Activated CD4-positive, alpha-beta T cell treated with anti-CD3 and anti-CD28 coated beads for 4 hours (primary cell): ENCODE data around the gene TXNRD2.
A peak's percentile ranks its signal among the peaks of the same experiment; 100 is the strongest.

Experiments
- DNase-seq, 2 donors: peaks; one replicate each; pipeline ENCODE4 v3.0.0-alpha.2; 2020

The TXNRD2 gene

GRCh38 chr22:19979712-19980493 is 38.3 kb upstream of the TXNRD2 start:
- no peak for DNase-seq

GRCh38 chr22:19978748-19979147 is 37.1 kb upstream of the TXNRD2 start:
- DNase-seq = no peak

DNA sequence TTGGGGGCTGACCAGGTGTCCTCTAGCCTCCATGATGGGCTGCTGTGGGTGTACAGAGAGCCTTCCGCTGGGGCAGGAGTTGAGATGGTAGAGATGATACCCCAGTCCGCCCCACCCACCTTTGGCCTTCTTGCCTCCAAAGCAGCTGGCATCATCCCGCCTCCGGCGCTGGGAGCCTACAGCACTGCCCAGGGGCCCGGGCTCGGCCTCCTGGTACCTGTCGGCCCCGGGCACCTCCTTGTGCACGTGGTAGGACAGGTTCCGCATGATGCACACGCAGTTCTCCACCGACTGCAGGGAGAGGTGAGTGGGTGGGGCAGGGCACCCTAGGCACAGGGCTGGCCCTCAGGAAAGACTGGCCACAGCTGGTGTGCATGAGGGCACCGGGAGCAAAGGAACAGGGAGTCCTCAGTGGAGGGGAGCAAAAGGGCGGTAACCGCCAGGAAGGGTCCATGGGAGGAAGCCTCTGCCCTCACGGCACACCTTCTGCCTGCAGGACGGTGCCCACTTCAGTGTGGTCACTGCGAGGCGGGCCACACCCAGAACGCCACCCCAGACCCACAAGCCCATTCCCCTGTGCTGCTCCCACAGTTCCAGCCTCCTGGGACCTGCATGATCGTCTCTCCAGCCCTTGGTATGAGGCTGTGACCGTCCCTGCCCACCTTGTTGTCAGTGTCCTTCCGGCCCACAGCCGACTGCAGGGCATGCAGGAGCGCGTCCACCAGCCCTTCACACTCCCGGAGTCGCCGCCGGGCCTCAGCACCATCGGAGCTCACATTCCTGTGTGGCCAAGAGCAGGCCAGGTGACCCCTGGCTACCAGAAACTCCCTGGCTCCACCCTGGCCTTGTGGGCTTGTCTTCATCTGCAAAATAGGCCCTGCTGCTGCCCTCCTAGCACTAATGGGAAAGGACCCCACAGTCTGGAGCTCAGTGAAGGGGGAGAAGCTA is 36.0 kb upstream of the TXNRD2 start:
- no peak for DNase-seq

DNA sequence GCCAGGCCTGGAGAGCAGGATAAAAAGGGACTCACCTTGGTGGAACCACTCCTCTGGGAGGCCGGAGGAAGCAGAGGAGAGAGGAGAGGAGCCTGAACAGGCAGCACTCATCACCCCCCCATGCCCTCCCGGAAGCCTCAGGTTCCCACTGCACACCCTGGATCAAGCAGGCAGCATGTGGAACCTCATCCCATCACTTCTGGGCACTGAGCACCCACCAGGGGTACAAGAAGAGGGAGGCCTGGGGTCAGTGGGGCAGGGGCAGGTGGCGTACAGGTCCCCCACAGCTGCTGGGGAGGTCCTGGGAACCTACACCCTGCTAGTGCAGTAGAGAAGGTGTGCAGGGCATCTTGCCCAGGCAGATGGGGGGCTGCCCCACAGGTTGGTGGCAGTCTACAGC is 35.1 kb upstream of the TXNRD2 start:
- DNase-seq = no peak

DNA sequence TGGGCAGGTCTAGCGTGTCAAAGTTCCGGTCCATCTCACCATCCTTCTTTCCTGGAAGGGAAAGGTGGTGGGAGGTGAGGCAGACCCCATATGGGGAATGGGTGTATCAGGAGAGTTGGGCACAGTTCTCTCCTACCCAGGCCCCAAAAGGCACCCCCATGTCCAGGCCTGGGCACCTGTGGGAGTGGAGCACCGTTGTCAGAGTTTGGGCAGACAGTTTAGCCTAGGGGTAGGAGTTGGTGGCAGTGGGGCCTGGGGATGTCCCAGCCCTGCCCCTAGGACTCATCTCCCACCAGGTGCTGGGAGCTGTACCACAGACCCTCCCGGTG is 34.1 kb upstream of the TXNRD2 start:
- no peak for DNase-seq

- DNase-seq = no peak
Observed at GRCh38 chr22:19974935-19975706, 33.5 kb upstream of the TXNRD2 start.

- no peak for DNase-seq
Observed at GRCh38 chr22:19974268-19974861, 32.7 kb upstream of the TXNRD2 start.

DNA sequence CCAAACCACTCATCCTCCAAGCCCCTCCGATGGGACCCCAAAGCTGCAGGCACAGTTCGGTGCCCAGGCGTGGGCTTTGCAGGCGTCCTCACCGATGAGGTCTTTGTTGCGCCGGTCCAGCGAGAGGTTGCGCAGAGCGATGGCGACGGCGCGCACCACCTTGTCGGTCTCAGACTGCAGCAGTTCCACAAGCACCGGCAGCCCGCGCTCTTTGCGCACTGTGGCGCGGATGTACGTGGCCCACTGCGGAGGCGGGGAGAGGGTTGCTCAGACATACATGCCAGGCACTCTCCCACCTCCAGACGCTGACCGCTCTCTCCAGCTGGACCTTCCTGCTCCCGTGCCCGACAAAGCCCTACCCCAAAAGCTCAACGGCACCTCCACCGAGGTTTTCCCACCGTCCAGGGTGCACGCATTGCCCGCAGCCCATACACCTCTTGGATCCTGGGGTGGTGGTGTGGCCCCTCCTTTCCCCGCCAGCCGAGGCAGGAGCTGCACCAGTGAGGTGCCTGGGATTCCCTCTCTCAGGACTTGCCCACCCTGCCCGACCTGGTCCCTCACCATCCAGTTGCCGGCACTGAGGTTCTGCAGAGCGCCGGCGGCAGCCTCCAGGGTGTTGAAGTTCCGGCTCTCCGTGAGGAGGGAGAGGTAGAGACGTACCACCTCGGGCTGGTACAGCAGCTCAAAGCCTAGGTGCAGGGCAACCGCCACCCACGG is 32.1 kb upstream of the TXNRD2 start:
- DNase-seq = no peak

DNA sequence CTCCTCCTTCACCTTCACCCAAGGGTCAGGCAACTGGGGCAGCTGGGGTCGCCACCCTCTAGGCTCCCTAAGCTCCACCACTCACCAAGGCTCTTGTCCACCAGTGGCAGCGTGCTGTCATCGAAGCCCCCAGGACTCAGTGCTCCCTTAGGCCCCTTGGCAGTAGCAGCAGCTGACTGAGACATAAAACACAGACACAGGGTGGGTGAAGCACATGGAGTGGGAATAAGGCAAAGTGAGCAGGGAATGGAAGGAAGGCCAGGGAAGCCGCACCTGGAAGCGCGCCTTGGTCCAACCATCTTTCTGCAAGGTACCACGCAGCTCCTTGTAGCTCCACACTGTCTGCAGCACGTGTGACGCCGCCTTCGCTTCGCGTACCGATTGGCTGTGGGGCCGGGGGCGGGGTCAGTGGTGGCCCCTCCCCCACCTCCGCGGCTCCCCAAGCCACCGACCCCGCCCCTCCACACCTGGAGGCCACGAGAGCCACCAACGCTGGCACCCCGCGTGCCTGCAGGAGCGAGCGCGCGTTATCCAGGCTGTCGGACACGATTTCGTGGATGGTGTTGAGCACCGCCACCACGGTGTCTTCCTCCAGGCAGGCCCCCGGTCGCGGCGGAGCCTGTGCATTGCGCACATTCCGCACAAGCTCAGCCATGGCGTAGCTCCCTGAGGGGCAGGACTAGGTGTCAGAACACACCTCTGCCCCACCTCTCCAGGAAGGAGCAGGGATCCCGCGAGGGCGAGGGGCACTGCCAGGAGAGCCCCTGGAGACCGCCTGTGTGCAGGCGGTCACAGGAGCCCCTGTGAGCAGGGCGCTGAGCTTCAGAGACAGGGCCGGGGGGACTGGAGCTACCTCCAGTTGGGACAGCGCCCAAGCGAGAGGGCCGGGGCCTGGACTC is 31.3 kb upstream of the TXNRD2 start:
- DNase-seq = no peak

- no peak for DNase-seq
Observed at GRCh38 chr22:19972251-19972650, 30.6 kb upstream of the TXNRD2 start.

DNA sequence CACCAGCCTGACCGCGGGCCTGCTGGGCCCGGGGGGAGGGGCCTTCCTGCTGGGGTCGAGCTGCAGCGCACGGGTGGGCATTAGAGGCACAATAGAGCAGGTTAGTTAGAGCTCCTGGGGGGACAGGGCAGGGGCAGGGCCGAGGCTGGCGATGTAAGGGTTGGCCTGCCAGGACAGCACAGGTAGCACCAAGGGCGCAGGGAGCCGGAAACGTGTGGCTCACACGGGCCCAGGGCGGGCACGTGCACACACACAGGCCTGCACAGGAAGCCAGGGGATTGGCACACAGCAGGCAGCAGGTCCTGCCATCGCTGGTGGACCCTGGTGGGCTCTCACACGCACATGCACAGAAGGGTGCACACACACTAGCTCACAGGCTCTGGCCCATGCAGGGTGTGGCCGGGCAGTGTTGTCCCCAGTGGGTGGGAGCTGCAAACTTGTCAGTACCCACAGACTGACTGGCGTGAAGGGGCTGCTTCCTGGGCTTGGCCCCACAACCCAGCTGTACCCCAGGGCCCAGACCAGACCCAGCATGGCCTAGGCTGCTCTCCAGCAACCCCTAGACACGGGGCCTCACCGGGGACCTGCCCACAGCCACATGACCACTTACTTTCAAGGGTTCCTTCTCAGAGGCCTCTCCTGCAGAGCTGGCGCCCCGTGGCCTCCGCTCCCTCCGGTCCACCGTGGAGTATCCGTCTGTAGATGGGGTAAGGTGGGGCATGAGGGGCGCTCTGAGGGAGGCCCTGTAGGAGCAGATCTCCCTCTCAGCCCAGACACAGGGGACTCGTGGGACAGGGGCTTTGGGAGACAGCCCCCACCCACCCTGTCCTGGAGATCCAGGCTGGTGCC is 29.9 kb upstream of the TXNRD2 start:
- DNase-seq = no peak

- peak; percentile 67 to 82 for DNase-seq
Observed at GRCh38 chr22:19970479-19971275, 29.1 kb upstream of the TXNRD2 start.

DNA sequence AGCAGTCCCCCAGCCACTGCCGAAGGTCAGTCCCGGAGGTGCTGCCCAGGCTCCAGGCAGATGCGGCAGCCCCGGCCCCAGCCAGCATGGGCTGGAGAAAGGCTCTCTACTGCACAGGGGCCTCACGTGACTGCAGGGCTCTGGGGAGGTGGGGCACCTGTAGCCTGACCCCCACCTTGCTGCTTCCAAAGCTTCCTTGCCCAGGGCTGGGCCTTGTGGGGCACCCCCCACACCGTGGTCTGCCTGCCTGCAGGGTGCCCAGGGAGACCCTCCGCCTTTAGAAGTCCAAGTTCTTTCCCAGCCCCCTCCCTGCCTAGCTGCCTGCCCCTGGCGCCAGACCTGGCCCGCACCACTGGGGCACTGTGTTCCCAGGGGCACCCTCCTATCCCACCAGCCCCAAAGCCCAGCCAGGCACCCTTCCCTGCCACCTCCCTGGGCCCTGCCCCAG is 28.4 kb upstream of the TXNRD2 start:
- no peak for DNase-seq

DNA sequence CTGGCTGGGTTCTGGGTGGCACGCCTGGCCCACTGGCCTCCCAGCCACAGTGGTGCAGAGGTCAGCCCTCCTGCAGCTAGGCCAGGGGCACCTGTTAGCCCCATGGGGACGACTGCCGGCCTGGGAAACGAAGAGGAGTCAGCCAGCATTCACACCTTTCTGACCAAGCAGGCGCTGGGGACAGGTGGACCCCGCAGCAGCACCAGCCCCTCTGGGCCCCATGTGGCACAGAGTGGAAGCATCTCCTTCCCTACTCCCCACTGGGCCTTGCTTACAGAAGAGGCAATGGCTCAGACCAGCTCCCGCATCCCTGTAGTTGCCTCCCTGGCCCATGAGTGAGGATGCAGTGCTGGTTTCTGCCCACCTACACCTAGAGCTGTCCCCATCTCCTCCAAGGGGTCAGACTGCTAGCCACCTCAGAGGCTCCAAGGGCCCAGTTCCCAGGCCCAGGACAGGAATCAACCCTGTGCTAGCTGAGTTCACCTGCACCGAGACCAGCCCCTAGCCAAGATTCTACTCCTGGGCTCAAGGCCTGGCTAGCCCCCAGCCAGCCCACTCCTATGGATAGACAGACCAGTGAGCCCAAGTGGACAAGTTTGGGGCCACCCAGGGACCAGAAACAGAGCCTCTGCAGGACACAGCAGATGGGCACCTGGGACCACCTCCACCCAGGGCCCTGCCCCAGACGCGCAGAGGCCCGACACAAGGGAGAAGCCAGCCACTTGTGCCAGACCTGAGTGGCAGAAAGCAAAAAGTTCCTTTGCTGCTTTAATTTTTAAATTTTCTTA is 27.7 kb upstream of the TXNRD2 start:
- DNase-seq = no peak

GRCh38 chr22:19968450-19968891 is 26.9 kb upstream of the TXNRD2 start:
- DNase-seq = no peak

GRCh38 chr22:19967850-19968449 is 26.3 kb upstream of the TXNRD2 start:
- no peak for DNase-seq

- no peak for DNase-seq
Observed at GRCh38 chr22:19966908-19967750, 25.5 kb upstream of the TXNRD2 start.
